Gastroesophageal sphincter (tissue), 3 donors: ENCODE results near the gene HES4.

ENCODE experiments used
- EP300 ChIP-seq: sonication (generic); formaldehyde crosslinking; IDR thresholded peaks from one replicate; pipeline ENCODE4 v1.6.1; 2017; ENCODE audit warnings: antibody characterized with exemption, mild to moderate bottlenecking
- TF ChIP-seq, protein P1 (sequence below), 4 experiments: fragments of 200-600 bp in 2 of 4; fragments of 450-650 bp in 2 of 4; sonication (generic) in 1 of 4; IDR thresholded peaks; one replicate each; pipeline ENCODE4 v1.5.1; 2017 to 2019; ENCODE audit warnings: antibody characterized with exemption in 4 of 4, mild to moderate bottlenecking in 2 of 4, moderate library complexity in 2 of 4

DNA sequence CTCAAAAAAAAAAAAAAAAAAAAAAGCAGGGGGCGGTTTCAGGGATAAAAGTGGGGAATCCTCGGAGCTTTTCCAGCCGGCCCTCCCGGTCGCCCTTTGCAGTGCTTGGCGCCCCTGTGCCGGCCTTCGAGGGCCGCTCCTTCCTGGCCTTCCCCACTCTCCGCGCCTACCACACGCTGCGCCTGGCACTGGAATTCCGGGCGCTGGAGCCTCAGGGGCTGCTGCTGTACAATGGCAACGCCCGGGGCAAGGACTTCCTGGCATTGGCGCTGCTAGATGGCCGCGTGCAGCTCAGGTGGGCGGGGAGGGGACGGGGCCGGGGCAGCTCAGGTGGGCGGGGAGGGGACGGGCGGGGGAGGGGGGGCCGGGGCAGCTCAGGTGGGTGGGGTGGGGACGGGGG lies 48.9 kb upstream of the HES4 start:
- TF ChIP-seq, protein P1, sequence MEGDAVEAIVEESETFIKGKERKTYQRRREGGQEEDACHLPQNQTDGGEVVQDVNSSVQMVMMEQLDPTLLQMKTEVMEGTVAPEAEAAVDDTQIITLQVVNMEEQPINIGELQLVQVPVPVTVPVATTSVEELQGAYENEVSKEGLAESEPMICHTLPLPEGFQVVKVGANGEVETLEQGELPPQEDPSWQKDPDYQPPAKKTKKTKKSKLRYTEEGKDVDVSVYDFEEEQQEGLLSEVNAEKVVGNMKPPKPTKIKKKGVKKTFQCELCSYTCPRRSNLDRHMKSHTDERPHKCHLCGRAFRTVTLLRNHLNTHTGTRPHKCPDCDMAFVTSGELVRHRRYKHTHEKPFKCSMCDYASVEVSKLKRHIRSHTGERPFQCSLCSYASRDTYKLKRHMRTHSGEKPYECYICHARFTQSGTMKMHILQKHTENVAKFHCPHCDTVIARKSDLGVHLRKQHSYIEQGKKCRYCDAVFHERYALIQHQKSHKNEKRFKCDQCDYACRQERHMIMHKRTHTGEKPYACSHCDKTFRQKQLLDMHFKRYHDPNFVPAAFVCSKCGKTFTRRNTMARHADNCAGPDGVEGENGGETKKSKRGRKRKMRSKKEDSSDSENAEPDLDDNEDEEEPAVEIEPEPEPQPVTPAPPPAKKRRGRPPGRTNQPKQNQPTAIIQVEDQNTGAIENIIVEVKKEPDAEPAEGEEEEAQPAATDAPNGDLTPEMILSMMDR (IDR thresholded peaks at IDR 0.05), result no peak
- no peak for TF ChIP-seq EP300
